K562 (cell line): Measurements from ENCODE around the gene FAM174C. TPM values are rescaled to one million over a fixed set of nuclear protein-coding genes. Genes with fewer than 3 reads are reported as not detected.

ENCODE experiments used
- AFF1 ChIP-seq, 2 experiments: fragments of 450-650 bp; IDR thresholded peaks; 2 replicates each; pipeline ENCODE4 v1.6.1; 2018; ENCODE audit warnings: mild to moderate bottlenecking in 2 of 2, low read depth in 1 of 2; ENCODE audit not compliant: partially characterized antibody in 2 of 2
- CBFB ChIP-seq: sonication (generic); formaldehyde crosslinking; IDR thresholded peaks from 2 replicates; pipeline ENCODE4 v1.4.0; 2020; ENCODE audit warnings: mild to moderate bottlenecking, missing genetic modification reagents
- E2F8 ChIP-seq: fragments of 450-650 bp; IDR thresholded peaks from 2 replicates; pipeline ENCODE4 v1.7.1; 2018; ENCODE audit warnings: mild to moderate bottlenecking, low read depth; ENCODE audit not compliant: partially characterized antibody
- HDAC1 ChIP-seq, 2 experiments: fragments of 450-650 bp; IDR thresholded peaks; 2 replicates each; pipeline ENCODE4 v1.6.1; 2016 to 2017; ENCODE audit warnings: inconsistent platforms in 1 of 2, mild to moderate bottlenecking in 1 of 2, moderate library complexity in 1 of 2
- HNRNPL ChIP-seq: fragments of 200-400 bp; formaldehyde crosslinking; IDR thresholded peaks from 2 replicates; pipeline ENCODE4 v1.6.1; 2017; ENCODE audit warnings: low read depth, mild to moderate bottlenecking, low read length
- MEF2D ChIP-seq: conservative IDR thresholded peaks from 2 replicates; pipeline ENCODE4 v1.6.1; 2016; ENCODE audit warnings: low read depth, missing genetic modification characterization, missing compliant biosample characterization
- MTA1 ChIP-seq: fragments of 450-650 bp; IDR thresholded peaks from 2 replicates; pipeline ENCODE4 v1.6.1; 2017; ENCODE audit warnings: borderline replicate concordance
- PHB2 ChIP-seq: fragments of 450-650 bp; IDR thresholded peaks from 2 replicates; pipeline ENCODE4 v1.6.1; 2017; ENCODE audit warnings: low read depth
- RERE ChIP-seq: sonication (generic); formaldehyde crosslinking; IDR thresholded peaks from 2 replicates; pipeline ENCODE4 v1.8.0; 2023; ENCODE audit warnings: missing genetic modification reagents, mild to moderate bottlenecking, borderline replicate concordance
- SMARCA4 ChIP-seq: fragments of 450-650 bp; IDR thresholded peaks from 2 replicates; pipeline ENCODE4 v1.6.1; 2016
- SRSF7 ChIP-seq: fragments of 200-400 bp; formaldehyde crosslinking; optimal IDR thresholded peaks from 2 replicates; pipeline ENCODE3; 2017; ENCODE audit warnings: mild to moderate bottlenecking, low read depth, low read length
- TCF7L2 ChIP-seq: fragments of 150-350 bp; IDR thresholded peaks from 2 replicates; pipeline ENCODE4 v1.6.1; 2016; ENCODE audit warnings: low read depth, mild to moderate bottlenecking, low read length, moderate library complexity
- TFAP4 ChIP-seq: sonication (generic); formaldehyde crosslinking; IDR thresholded peaks from 2 replicates; pipeline ENCODE4 v1.8.0; 2022; ENCODE audit warnings: missing genetic modification reagents, mild to moderate bottlenecking, moderate library complexity, borderline replicate concordance
- ZKSCAN3 ChIP-seq: fragments of 250-450 bp; sonication (Bioruptor Pico); IDR thresholded peaks from 2 replicates; pipeline ENCODE4 v1.4.0; 2020
- ZNF133 ChIP-seq: fragments of 250-450 bp; sonication (Bioruptor Pico); IDR thresholded peaks from 2 replicates; pipeline ENCODE4 v1.4.0; 2020; ENCODE audit warnings: mild to moderate bottlenecking
- polyA plus RNA-seq, 8 experiments: library from polyadenylated mRNA; depleted of rRNA in 4 of 8; stranded (reverse) in 5 of 8; unstranded in 3 of 8; fragments of >200 nt; fragmentation: Nextera tagmentation in 2 of 8; fragmentation: Illumina TruSeq in 1 of 8; extraction: Ambion mirVana in 2 of 8; extraction: Trizol in 1 of 8; gene quantifications; 2 replicates each; pipeline versions ENCODE4 v1.2.1 to v1.2.3, GENCODE V29; 2011 to 2014; ENCODE audit warnings: inconsistent platforms in 1 of 8, missing spikeins in 1 of 8
- total RNA-seq, 7 experiments: library from RNA; depleted of rRNA in 6 of 7; stranded (reverse); fragments of >200 nt in 6 of 7; fragmentation: Illumina TruSeq in 2 of 7; extraction: Trizol in 2 of 7; gene quantifications; 2 replicates each; pipeline versions ENCODE4 v1.2.1 to v1.2.3, GENCODE V29; 2011 to 2021; ENCODE audit warnings: low replicate concordance in 1 of 7

The FAM174C gene
- total and polyA plus RNA-seq, 9 of the 15 experiments (the other 6 are each of a cell fraction or from before 2014, with no cell fraction given), result 0.66 to 89.6 (median 20.3) TPM

- no peak for TF ChIP-seq RERE
- no peak for TF ChIP-seq MTA1
- TF ChIP-seq HNRNPL, result no peak
- no peak for TF ChIP-seq PHB2
- TF ChIP-seq AFF1 (IDR thresholded peaks at IDR 0.05; ENCODE audit: low read depth in 1 of 2, partially characterized antibody in 2 of 2), result no peak
- TF ChIP-seq ZNF133 (CRISPR knock-in tag), result no peak
- TF ChIP-seq E2F8, result no peak
- TF ChIP-seq ZKSCAN3 (CRISPR knock-in tag), result no peak
- TF ChIP-seq TCF7L2, result no peak
- TF ChIP-seq SMARCA4, result no peak
- TF ChIP-seq MEF2D (tag), result no peak
- TF ChIP-seq HDAC1 (IDR thresholded peaks at IDR 0.05), result peak in 1 of 2 experiments; percentile 13; a peak in 2 of 4 replicates
- TF ChIP-seq SRSF7, result no peak
- peak; percentile 16; the same call in 1 of the 2 replicates for TF ChIP-seq TFAP4 (CRISPR knock-in tag)
- TF ChIP-seq CBFB, result no peak
Measured at GRCh38 chr19:1266916-1267476, 8.3 kb upstream of the FAM174C start (continued).
